Ishikawa (cell line): ENCODE measurements around the gene RBM38.

Experiments used
- CEBPB ChIP-seq: IDR thresholded peaks from 2 replicates; pipeline ENCODE4 v1.6.1; 2012
- CREB1 ChIP-seq: IDR thresholded peaks from 2 replicates; pipeline ENCODE4 v1.6.1; 2012; ENCODE audit warnings: low read depth
- EGR1 ChIP-seq: IDR thresholded peaks from 2 replicates; pipeline ENCODE4 v1.6.1; 2012
- EP300 ChIP-seq: IDR thresholded peaks from 2 replicates; pipeline ENCODE4 v1.6.1; 2012; ENCODE audit warnings: borderline replicate concordance
- RAD21 ChIP-seq: IDR thresholded peaks from 2 replicates; pipeline ENCODE4 v1.6.1; 2012; ENCODE audit warnings: low read depth
- REST ChIP-seq: IDR thresholded peaks from 2 replicates; pipeline ENCODE4 v1.6.1; 2012; ENCODE audit warnings: low read depth, mild to moderate bottlenecking
- TAF1 ChIP-seq: IDR thresholded peaks from 2 replicates; pipeline ENCODE4 v1.6.1; 2012; ENCODE audit warnings: low read depth, mild to moderate bottlenecking
- TCF12 ChIP-seq: IDR thresholded peaks from 2 replicates; pipeline ENCODE4 v1.6.1; 2012; ENCODE audit warnings: low read depth
- USF1 ChIP-seq: IDR thresholded peaks from 2 replicates; pipeline ENCODE4 v1.6.1; 2012
- YY1 ChIP-seq: IDR thresholded peaks from 2 replicates; pipeline ENCODE4 v1.6.1; 2012; ENCODE audit warnings: low read depth

- no peak for TF ChIP-seq EP300
- TF ChIP-seq TCF12: no peak
- TF ChIP-seq USF1: no peak
- no peak for TF ChIP-seq RAD21
- no peak for TF ChIP-seq EGR1
- TF ChIP-seq REST: no peak
- TF ChIP-seq CREB1: no peak
- TF ChIP-seq TAF1: no peak
- TF ChIP-seq CEBPB: no peak
- no peak for TF ChIP-seq YY1
Observed at GRCh38 chr20:57444394-57445048, 53.3 kb downstream of the RBM38 start.
